ENCODE results near the gene SLC38A2. TPM values are rescaled to one million over a fixed set of nuclear protein-coding genes. Genes with fewer than 3 reads are reported as not detected.

SLC38A2 gene
- polyA plus RNA-seq, 1 donor, result 91.6 TPM

GRCh38 chr12:46386360-46386867 is 13.8 kb upstream of the SLC38A2 start:
- H3K27me3 ChIP-seq (ENCODE audit: control insufficient read depth, insufficient read depth, low read length), result no peaks in the 10 kb centered on the region
- H3K27ac ChIP-seq (ENCODE audit: low read length), result no peak overlapping the region
- DNase-seq, result no peak
- peaks cover 14% of the 10 kb centered on the region for H3K4me1 ChIP-seq (ENCODE audit: control insufficient read depth, insufficient read depth, low read length)
- 79% methylated on average over 2 of the region's 3 CpGs for WGBS (ENCODE audit: insufficient coverage, low lambda C conversion rate)
- no peaks in the 10 kb centered on the region for H3K9me3 ChIP-seq (ENCODE audit: control insufficient read depth, low read depth, low read length)
- no peak overlapping the region for H3K4me3 ChIP-seq (ENCODE audit: low read length)
- no peaks in the 10 kb centered on the region for H3K36me3 ChIP-seq (ENCODE audit: control insufficient read depth, insufficient read depth, low read length)

- no CpG with 5 or more reads among the region's 5 CpGs for WGBS (ENCODE audit: insufficient coverage, low lambda C conversion rate)
- Histone ChIP-seq H3K36me3 (ENCODE audit: control insufficient read depth, insufficient read depth, low read length) (no peaks in the 10 kb centered on the region), H3K27ac (ENCODE audit: low read length) (no peak overlapping the region), H3K4me3 (ENCODE audit: low read length) (no peak overlapping the region), H3K4me1 (ENCODE audit: control insufficient read depth, insufficient read depth, low read length) (peaks cover 14% of the 10 kb centered on the region), H3K9me3 (ENCODE audit: control insufficient read depth, low read depth, low read length) (no peaks in the 10 kb centered on the region), H3K27me3 (ENCODE audit: control insufficient read depth, insufficient read depth, low read length) (no peaks in the 10 kb centered on the region)
- DNase-seq, result no peak
Observed at GRCh38 chr12:46385438-46385837, 12.9 kb upstream of the SLC38A2 start.

- Histone ChIP-seq H3K27me3 (ENCODE audit: control insufficient read depth, insufficient read depth, low read length) (no peaks in the 10 kb centered on the region), H3K36me3 (ENCODE audit: control insufficient read depth, insufficient read depth, low read length) (no peaks in the 10 kb centered on the region), H3K4me1 (ENCODE audit: control insufficient read depth, insufficient read depth, low read length) (peaks cover 14% of the 10 kb centered on the region), H3K27ac (ENCODE audit: low read length) (peak overlapping the region; percentile 97), H3K9me3 (ENCODE audit: control insufficient read depth, low read depth, low read length) (no peaks in the 10 kb centered on the region), H3K4me3 (ENCODE audit: low read length) (peak overlapping the region; percentile 82)
- 58% methylated on average over 5 of the region's 9 CpGs for whole genome bisulfite sequencing (ENCODE audit: insufficient coverage, low lambda C conversion rate)
- DNase-seq, result peak in 1 of 2 donors; percentile 28
Observed at GRCh38 chr12:46384451-46385309, 12.1 kb upstream of the SLC38A2 start.

GRCh38 chr12:46383654-46384450 is 11.3 kb upstream of the SLC38A2 start:
- peak; percentile 87 to 92 for DNase-seq
- Histone ChIP-seq H3K4me3 (ENCODE audit: low read length) (peak overlapping the region; percentile 82), H3K27ac (ENCODE audit: low read length) (peak overlapping the region; percentile 97), H3K36me3 (ENCODE audit: control insufficient read depth, insufficient read depth, low read length) (no peaks in the 10 kb centered on the region), H3K9me3 (ENCODE audit: control insufficient read depth, low read depth, low read length) (no peaks in the 10 kb centered on the region), H3K27me3 (ENCODE audit: control insufficient read depth, insufficient read depth, low read length) (no peaks in the 10 kb centered on the region), H3K4me1 (ENCODE audit: control insufficient read depth, insufficient read depth, low read length) (peaks cover 14% of the 10 kb centered on the region)
- 0% methylated on average over 5 of the region's 47 CpGs for WGBS (ENCODE audit: insufficient coverage, low lambda C conversion rate)

DNA sequence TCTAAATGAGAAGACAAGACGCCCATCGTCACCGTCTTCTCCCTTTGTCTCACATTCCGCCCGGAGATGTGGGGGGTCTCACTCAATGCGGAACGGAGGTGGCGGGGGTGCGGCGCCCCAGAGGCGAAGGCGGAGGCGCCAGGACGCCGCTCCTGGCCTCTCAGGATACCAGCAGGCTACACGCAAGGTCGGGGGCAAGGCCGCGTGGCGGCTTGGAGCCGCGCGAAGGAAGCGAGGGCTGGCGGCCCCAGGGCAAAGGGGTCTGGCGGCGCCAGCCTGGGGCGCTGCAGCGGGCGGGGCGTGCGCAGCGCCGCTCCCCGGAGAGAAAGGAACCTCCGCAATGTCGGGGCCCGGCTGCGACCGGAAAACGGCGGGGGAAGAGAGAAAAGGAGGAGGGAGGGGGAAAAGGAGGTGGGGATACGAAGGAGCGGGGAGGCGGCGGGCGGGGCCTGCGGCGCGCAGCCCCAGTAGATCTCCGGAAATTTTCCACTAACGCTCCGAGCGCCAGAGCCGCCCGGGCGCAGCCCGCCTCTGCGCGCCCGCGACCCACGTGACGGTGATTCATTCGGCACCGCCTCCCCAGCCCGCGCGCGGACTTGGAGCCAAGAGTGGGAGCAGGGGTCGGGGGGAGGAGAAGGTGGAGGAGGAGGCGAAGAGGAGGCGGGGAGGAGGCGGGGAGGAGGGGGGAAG is 10.5 kb upstream of the SLC38A2 start:
- Histone ChIP-seq H3K27ac (ENCODE audit: low read length) (peak overlapping the region; percentile 97), H3K4me3 (ENCODE audit: low read length) (peak overlapping the region; percentile 82), H3K27me3 (ENCODE audit: control insufficient read depth, insufficient read depth, low read length) (no peaks in the 10 kb centered on the region), H3K9me3 (ENCODE audit: control insufficient read depth, low read depth, low read length) (no peaks in the 10 kb centered on the region), H3K36me3 (ENCODE audit: control insufficient read depth, insufficient read depth, low read length) (no peaks in the 10 kb centered on the region), H3K4me1 (ENCODE audit: control insufficient read depth, insufficient read depth, low read length) (peaks cover 14% of the 10 kb centered on the region)
- no CpG with 5 or more reads among the region's 74 CpGs for WGBS (ENCODE audit: insufficient coverage, low lambda C conversion rate)
- peak; percentile 98 to 99 for DNase-seq

- peak overlapping the region; percentile 97 for H3K27ac ChIP-seq (ENCODE audit: low read length)
- peak overlapping the region; percentile 82 for H3K4me3 ChIP-seq (ENCODE audit: low read length)
- no peaks in the 10 kb centered on the region for H3K9me3 ChIP-seq (ENCODE audit: control insufficient read depth, low read depth, low read length)
- H3K4me1 ChIP-seq (ENCODE audit: control insufficient read depth, insufficient read depth, low read length), result peaks cover 14% of the 10 kb centered on the region
- H3K27me3 ChIP-seq (ENCODE audit: control insufficient read depth, insufficient read depth, low read length), result no peaks in the 10 kb centered on the region
- no peak for DNase-seq
- no peaks in the 10 kb centered on the region for H3K36me3 ChIP-seq (ENCODE audit: control insufficient read depth, insufficient read depth, low read length)
- WGBS (ENCODE audit: insufficient coverage, low lambda C conversion rate), result 100% methylated on average over 1 of the region's 16 CpGs
Observed at GRCh38 chr12:46382408-46382963, 9.9 kb upstream of the SLC38A2 start.

DNA sequence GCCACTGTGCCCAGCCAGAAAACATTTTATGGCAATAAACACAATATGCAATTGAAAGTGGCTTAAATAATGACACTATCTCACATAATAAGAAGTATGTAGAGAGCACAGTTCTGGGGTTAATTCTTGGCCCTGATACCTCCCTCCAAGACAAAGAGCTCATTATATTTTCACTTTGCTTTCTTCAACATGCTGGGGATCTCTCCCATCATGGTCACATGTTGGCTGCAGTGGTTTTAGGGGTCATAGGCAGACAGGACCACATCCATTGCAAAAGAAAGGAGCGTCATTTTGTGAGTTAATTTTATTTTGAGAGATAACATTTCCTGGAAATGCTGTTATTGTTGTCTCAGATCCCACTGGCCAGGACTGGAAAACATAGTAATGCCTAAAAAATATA is 8.3 kb upstream of the SLC38A2 start:
- Histone ChIP-seq H3K9me3 (ENCODE audit: control insufficient read depth, low read depth, low read length) (no peaks in the 10 kb centered on the region), H3K4me1 (ENCODE audit: control insufficient read depth, insufficient read depth, low read length) (peaks cover 14% of the 10 kb centered on the region), H3K27ac (ENCODE audit: low read length) (no peak overlapping the region), H3K27me3 (ENCODE audit: control insufficient read depth, insufficient read depth, low read length) (no peaks in the 10 kb centered on the region), H3K36me3 (ENCODE audit: control insufficient read depth, insufficient read depth, low read length) (no peaks in the 10 kb centered on the region), H3K4me3 (ENCODE audit: low read length) (no peak overlapping the region)
- no peak for DNase-seq
- WGBS (ENCODE audit: insufficient coverage, low lambda C conversion rate), result no CpG with 5 or more reads among the region's 1 CpG

GRCh38 chr12:46380022-46380796 is 7.6 kb upstream of the SLC38A2 start:
- Histone ChIP-seq H3K4me1 (ENCODE audit: control insufficient read depth, insufficient read depth, low read length) (peaks cover 10% of the 10 kb centered on the region), H3K27me3 (ENCODE audit: control insufficient read depth, insufficient read depth, low read length) (no peaks in the 10 kb centered on the region), H3K36me3 (ENCODE audit: control insufficient read depth, insufficient read depth, low read length) (no peaks in the 10 kb centered on the region), H3K9me3 (ENCODE audit: control insufficient read depth, low read depth, low read length) (no peaks in the 10 kb centered on the region), H3K4me3 (ENCODE audit: low read length) (no peak overlapping the region), H3K27ac (ENCODE audit: low read length) (no peak overlapping the region)
- no peak for DNase-seq
- WGBS (ENCODE audit: insufficient coverage, low lambda C conversion rate), result 83% methylated on average over 2 of the region's 3 CpGs

- H3K4me3 ChIP-seq (ENCODE audit: low read length), result no peak overlapping the region
- no peaks in the 10 kb centered on the region for H3K36me3 ChIP-seq (ENCODE audit: control insufficient read depth, insufficient read depth, low read length)
- no peaks in the 10 kb centered on the region for H3K27me3 ChIP-seq (ENCODE audit: control insufficient read depth, insufficient read depth, low read length)
- no peak overlapping the region for H3K27ac ChIP-seq (ENCODE audit: low read length)
- H3K9me3 ChIP-seq (ENCODE audit: control insufficient read depth, low read depth, low read length), result no peaks in the 10 kb centered on the region
- 74% methylated on average over 3 of the region's 3 CpGs for WGBS (ENCODE audit: insufficient coverage, low lambda C conversion rate)
- no peak for DNase-seq
- peaks cover 1% of the 10 kb centered on the region for H3K4me1 ChIP-seq (ENCODE audit: control insufficient read depth, insufficient read depth, low read length)
Observed at GRCh38 chr12:46379352-46379751, 6.8 kb upstream of the SLC38A2 start.

Data from large intestine (tissue), 3 donors.